ENCODE results near the gene SOX6. TPM values are rescaled to one million over a fixed set of nuclear protein-coding genes. Genes with fewer than 3 reads are reported as not detected.

The SOX6 gene
- polyA plus RNA-seq, 1 experiment: 6.0 TPM

- no peaks in the 10 kb centered on the region for H3K9me3 ChIP-seq (ENCODE audit: control insufficient read depth, insufficient read depth, low read length)
- no peaks in the 10 kb centered on the region for H3K27me3 ChIP-seq (ENCODE audit: control insufficient read depth, insufficient read depth, low read length)
- no peak for TF ChIP-seq CTCF (IDR thresholded peaks at IDR 0.05; ENCODE audit: low read depth, low read length)
- no peak overlapping the region for H3K27ac ChIP-seq (ENCODE audit: low read depth, low read length)
- DNase-seq (ENCODE audit: low read depth, low spot score): no peak
- CTCF ChIA-PET: interaction anchor here (0.8 kb wide), 1 partner anchor 16 kb away, joined by 3 read pairs; no protein-coding TSS in a partner anchor
- no peak overlapping the region for H3K4me3 ChIP-seq (ENCODE audit: low read depth, low read length)
- POLR2A ChIA-PET: no interaction called here
These were observed 400.8 kb downstream of the SOX6 start for GRCh38 chr11:15955595-15955994.

- no peaks in the 10 kb centered on the region for H3K27me3 ChIP-seq (ENCODE audit: control insufficient read depth, insufficient read depth, low read length)
- ChIA-PET CTCF (no interaction called here), POLR2A (no interaction called here)
- no peak for DNase-seq (ENCODE audit: low read depth, low spot score)
- no peak overlapping the region for H3K27ac ChIP-seq (ENCODE audit: low read depth, low read length)
- H3K4me3 ChIP-seq (ENCODE audit: low read depth, low read length): no peak overlapping the region
- no peaks in the 10 kb centered on the region for H3K9me3 ChIP-seq (ENCODE audit: control insufficient read depth, insufficient read depth, low read length)
- no peak for TF ChIP-seq CTCF (IDR thresholded peaks at IDR 0.05; ENCODE audit: low read depth, low read length)
These were observed 408.4 kb downstream of the SOX6 start for GRCh38 chr11:15947681-15948648.

GRCh38 chr11:15945726-15946125 lies 410.6 kb downstream of the SOX6 start:
- Histone ChIP-seq H3K27me3 (ENCODE audit: control insufficient read depth, insufficient read depth, low read length) (no peaks in the 10 kb centered on the region), H3K9me3 (ENCODE audit: control insufficient read depth, insufficient read depth, low read length) (peaks cover 10% of the 10 kb centered on the region; the same call in 1 of the 2 replicates), H3K27ac (ENCODE audit: low read depth, low read length) (no peak overlapping the region), H3K4me3 (ENCODE audit: low read depth, low read length) (no peak overlapping the region)
- ChIA-PET POLR2A (no interaction called here), CTCF (no interaction called here)
- no peak for TF ChIP-seq CTCF (IDR thresholded peaks at IDR 0.05; ENCODE audit: low read depth, low read length)
- no peak for DNase-seq (ENCODE audit: low read depth, low spot score)

- Histone ChIP-seq H3K4me3 (ENCODE audit: low read depth, low read length) (no peak overlapping the region), H3K9me3 (ENCODE audit: control insufficient read depth, insufficient read depth, low read length) (peaks cover 10% of the 10 kb centered on the region; the same call in 1 of the 2 replicates), H3K27ac (ENCODE audit: low read depth, low read length) (no peak overlapping the region), H3K27me3 (ENCODE audit: control insufficient read depth, insufficient read depth, low read length) (no peaks in the 10 kb centered on the region)
- ChIA-PET CTCF (no interaction called here), POLR2A (no interaction called here)
- DNase-seq (ENCODE audit: low read depth, low spot score): no peak
- no peak for TF ChIP-seq CTCF (IDR thresholded peaks at IDR 0.05; ENCODE audit: low read depth, low read length)
These were observed 411.9 kb downstream of the SOX6 start for GRCh38 chr11:15944460-15944859.

Data from AG04450 (cell line).